Psoas muscle (tissue), 8 donors: ENCODE results near the gene INTS1. TPM values are rescaled to one million over a fixed set of nuclear protein-coding genes. Genes with fewer than 3 reads are reported as not detected.

ENCODE experiments used
- ATAC-seq, 4 donors: fragments of 200-7000 bp; cut with Tn5 transposase; one replicate each; pipeline ENCODE4 v1.9.1; 2020; ENCODE audit warnings: moderate library complexity in 3 of 4, mild to moderate bottlenecking in 2 of 4
- DNase-seq, 2 donors: peaks; one replicate each; pipeline ENCODE4 v3.0.0-alpha.2; 2020
- H3K27ac ChIP-seq: fragments of 200-600 bp; one replicate; pipeline ENCODE4 v1.8.0; 2022
- H3K27me3 ChIP-seq, 3 donors: fragments of 200-600 bp in 1 of 3; one replicate each; pipeline versions ENCODE4 v1.6.1 to v1.8.0; 2013 to 2022; ENCODE audit warnings: low read length in 2 of 3, mild to moderate bottlenecking in 2 of 3, moderate library complexity in 1 of 3; ENCODE audit not compliant: insufficient read depth in 3 of 3
- H3K36me3 ChIP-seq, 2 donors: fragments of 200-600 bp in 1 of 2; one replicate each; pipeline versions ENCODE4 v1.6.1 to v1.8.0; 2013 to 2022; ENCODE audit warnings: low read depth in 1 of 2, mild to moderate bottlenecking in 1 of 2, moderate library complexity in 1 of 2; ENCODE audit not compliant: insufficient read depth in 1 of 2
- H3K4me1 ChIP-seq: fragments of 200-600 bp; one replicate; pipeline ENCODE4 v1.8.0; 2022
- H3K4me3 ChIP-seq: fragments of 200-600 bp; one replicate; pipeline ENCODE4 v1.8.0; 2022; ENCODE audit warnings: mild to moderate bottlenecking
- H3K9me3 ChIP-seq: fragments of 200-600 bp; one replicate; pipeline ENCODE4 v1.8.0; 2022
- whole genome bisulfite sequencing, 3 donors: extraction: QIAGEN DNeasy Blood & Tissue Kit; methylation state at CpG; one replicate each; pipeline versions ENCODE4 v1.1.6 to v1.1.7; 2013; 5-methylcytosine and 5-hydroxymethylcytosine counted together
- intact Hi-C, 2 donors: fragments of 100-400 bp; cut with DNase I; formaldehyde crosslinking; loops; one replicate each; pipeline versions ENCODE4 v1.11.0 to v1.14.2; 2022
- polyA plus RNA-seq, 3 donors: library from polyadenylated mRNA; stranded (reverse); fragments of 200-250 nt; gene quantifications; one replicate each; pipeline ENCODE4 v1.2.3, GENCODE V29; 2013
- total RNA-seq, 4 donors: library from RNA; stranded (reverse); fragmentation: NEBNext Ultra II Directional in 2 of 4; extraction: Animal tissue kit (Norgen Biotek cat#: 25700) in 2 of 4; gene quantifications; one replicate each; pipeline versions ENCODE4 v1.2.1 to v1.2.4, GENCODE V29; 2021 to 2023
- TF ChIP-seq, protein P1 (sequence below): fragments of 200-600 bp; IDR thresholded peaks from one replicate; pipeline ENCODE4 v1.8.0; 2022; ENCODE audit warnings: antibody characterized with exemption
- donor health status: healthy with polysubstance abuse.
- donor health status: DM: no; HTN: no; CAD: no; lungs with moderate emphysema.
- donor health status: Bipolar disorder and iron deficiency.
- donor health status: healthy.
- donor health status: DM: yes; HTN: yes; CAD: no.
- donor health status: DM: no; HTN: no; CAD: no.
- donor health status: DM: no; HTN: no; CAD: no.
- donor health status: DM: yes; HTN: yes; CAD: no.

Gene INTS1
- total and polyA plus RNA-seq, 7 donors: 38.8 to 77.6 (median 64.0) TPM

DNA sequence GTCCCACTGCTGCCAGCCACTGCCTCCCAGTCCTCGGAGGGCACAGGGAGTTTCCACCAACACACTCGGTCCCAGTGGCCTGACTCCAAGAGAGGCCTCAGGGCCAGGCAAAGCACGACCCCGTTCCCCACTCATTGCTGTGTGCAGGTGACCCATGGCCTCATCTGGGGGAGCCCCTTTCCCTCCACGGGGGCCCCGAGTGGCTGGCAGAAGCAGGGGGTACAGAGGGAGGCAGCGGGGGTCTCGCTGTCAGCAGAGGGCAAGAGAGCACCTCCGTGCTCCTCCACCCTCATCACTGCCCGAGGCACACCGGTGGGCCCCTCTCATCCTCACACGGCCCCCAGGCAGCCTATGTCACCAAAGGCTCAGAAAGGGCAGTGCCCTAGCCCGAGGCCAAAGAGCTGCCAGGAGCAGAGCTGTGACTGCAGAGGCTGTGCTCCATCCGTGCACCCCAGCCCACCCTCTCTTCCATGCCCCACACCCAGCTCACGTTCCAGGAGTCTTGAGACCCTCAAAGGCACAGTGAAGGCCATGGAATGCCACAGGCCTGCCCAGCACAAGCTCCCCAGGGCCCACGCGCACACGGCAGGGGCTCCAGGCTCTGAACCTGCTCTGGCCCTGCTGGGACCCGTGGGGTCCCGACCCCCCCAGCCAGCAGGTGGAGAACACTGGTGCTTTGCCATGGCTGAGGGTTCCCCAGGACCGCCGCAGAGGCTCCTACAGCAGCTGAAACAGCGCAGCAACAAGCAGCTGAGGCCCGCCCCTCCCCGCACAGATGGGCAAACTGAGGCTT lies 70.9 kb downstream of the INTS1 start:
- TF ChIP-seq, protein P1, sequence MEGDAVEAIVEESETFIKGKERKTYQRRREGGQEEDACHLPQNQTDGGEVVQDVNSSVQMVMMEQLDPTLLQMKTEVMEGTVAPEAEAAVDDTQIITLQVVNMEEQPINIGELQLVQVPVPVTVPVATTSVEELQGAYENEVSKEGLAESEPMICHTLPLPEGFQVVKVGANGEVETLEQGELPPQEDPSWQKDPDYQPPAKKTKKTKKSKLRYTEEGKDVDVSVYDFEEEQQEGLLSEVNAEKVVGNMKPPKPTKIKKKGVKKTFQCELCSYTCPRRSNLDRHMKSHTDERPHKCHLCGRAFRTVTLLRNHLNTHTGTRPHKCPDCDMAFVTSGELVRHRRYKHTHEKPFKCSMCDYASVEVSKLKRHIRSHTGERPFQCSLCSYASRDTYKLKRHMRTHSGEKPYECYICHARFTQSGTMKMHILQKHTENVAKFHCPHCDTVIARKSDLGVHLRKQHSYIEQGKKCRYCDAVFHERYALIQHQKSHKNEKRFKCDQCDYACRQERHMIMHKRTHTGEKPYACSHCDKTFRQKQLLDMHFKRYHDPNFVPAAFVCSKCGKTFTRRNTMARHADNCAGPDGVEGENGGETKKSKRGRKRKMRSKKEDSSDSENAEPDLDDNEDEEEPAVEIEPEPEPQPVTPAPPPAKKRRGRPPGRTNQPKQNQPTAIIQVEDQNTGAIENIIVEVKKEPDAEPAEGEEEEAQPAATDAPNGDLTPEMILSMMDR: no peak
- H3K27me3 ChIP-seq: peaks cover 0 to 37% (median 5%) of the 10 kb centered on the region in 3 donors
- no peak overlapping the region for H3K4me3 ChIP-seq
- peaks cover 0 to 4% of the 10 kb centered on the region in 2 donors for H3K36me3 ChIP-seq
- H3K27ac ChIP-seq: no peak overlapping the region
- ATAC-seq: no peak
- WGBS, 3 donors: 68 to 77% (median 77%) methylated on average over 22 to 25 of the region's 25 CpGs
- intact Hi-C loops: loop anchor here in 1 of 2 donors (10.0 kb wide), 1 partner anchor 209 kb away; no protein-coding TSS in a partner anchor
- H3K4me1 ChIP-seq: no peaks in the 10 kb centered on the region
- DNase-seq: no peak
- H3K9me3 ChIP-seq: no peaks in the 10 kb centered on the region

DNA sequence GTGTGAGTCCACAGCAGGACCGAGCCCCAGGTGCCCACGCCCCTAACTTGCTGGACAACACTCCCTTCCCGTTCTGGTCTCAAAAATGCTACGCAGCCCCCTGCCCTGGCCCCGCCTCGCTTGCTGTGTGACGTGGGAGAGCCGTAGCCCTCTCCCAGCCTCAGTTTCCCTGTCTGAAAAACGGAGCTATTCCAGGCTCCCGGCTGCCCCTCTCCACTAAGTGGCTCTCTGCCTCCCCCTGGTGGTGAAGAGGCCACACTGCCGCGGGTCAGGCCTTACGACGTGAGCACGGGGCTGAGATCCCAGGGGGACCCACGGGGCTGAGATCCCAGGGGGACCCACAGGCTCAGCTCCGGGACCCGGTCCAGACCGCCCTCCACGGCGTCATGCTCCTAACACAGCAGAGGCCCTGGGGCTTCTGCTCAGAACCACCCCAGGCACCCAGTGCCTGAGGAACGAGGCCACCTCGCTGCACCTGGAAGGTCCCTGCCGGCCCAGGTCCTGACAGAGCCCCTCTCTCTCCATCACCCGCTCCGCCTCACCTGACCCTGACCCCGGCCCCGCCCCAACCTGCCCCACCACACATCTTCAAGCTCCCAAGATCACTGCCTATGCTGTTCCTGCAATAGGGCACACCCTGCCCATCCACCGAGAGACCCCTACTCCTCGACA lies 71.6 kb downstream of the INTS1 start:
- intact Hi-C loops: loop anchor here in 1 of 2 donors (10.0 kb wide), 1 partner anchor 208 kb away; no protein-coding TSS in a partner anchor
- no peaks in the 10 kb centered on the region for H3K9me3 ChIP-seq
- peaks cover 0 to 4% of the 10 kb centered on the region in 2 donors for H3K36me3 ChIP-seq
- TF ChIP-seq, protein P1: peak; percentile 98
- ATAC-seq: peak; percentile 66 to 84 (median 74)
- H3K27ac ChIP-seq: no peak overlapping the region
- no peak overlapping the region for H3K4me3 ChIP-seq
- no peaks in the 10 kb centered on the region for H3K4me1 ChIP-seq
- peaks cover 0 to 39% (median 5%) of the 10 kb centered on the region in 3 donors for H3K27me3 ChIP-seq
- WGBS, 3 donors: 17 to 23% (median 22%) methylated on average over 28 to 30 of the region's 30 CpGs
- peak; percentile 68 to 85 for DNase-seq

DNA sequence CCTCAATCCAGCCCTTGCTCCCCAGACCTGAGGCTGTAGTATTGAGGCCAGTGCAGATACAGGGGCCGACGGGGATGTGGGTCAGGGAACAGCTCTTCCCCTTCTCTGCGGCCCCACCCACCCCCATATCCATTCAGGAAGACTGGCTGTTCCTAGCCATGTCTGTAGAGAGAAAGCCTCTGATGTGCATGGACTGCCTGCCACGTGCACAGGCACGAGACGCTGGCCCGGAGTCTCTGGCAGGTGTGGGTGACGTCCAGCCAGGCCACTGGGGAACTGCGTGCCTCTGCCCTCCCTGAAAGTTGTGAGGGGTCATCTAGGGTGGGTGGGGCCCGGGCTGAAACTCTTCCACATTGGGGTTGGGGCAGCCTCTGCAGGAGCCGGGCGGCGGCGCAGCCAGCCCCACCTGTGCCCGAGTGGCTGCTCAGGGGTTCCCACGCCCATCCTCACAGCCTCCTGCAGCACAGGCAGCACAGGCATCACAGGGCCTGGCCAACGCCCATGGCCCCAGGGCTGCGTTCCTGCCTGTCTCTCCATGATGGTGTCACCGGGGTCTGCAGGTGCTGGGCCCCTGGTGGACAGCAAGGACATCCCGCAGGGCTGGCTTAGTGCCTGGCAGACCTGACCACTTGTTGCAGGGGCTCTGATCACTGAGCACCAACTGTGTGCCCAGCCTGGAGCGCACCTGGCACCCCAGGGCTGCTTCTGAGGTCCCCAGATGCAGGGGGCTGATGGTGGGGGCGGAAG lies 72.4 kb downstream of the INTS1 start:
- Histone ChIP-seq H3K36me3 (no peaks in the 10 kb centered on the region), H3K27me3 (peaks cover 0 to 43% (median 5%) of the 10 kb centered on the region in 3 donors), H3K4me3 (no peak overlapping the region), H3K27ac (no peak overlapping the region), H3K4me1 (no peaks in the 10 kb centered on the region), H3K9me3 (no peaks in the 10 kb centered on the region)
- peak in 1 of 4 donors; percentile 19 for ATAC-seq
- TF ChIP-seq, protein P1: no peak
- WGBS, 3 donors: 27 to 31% (median 28%) methylated on average over 15 to 22 of the region's 22 CpGs
- intact Hi-C loops: loop anchor here in 1 of 2 donors (10.0 kb wide), 1 partner anchor 207 kb away; no protein-coding TSS in a partner anchor
- no peak for DNase-seq

DNA sequence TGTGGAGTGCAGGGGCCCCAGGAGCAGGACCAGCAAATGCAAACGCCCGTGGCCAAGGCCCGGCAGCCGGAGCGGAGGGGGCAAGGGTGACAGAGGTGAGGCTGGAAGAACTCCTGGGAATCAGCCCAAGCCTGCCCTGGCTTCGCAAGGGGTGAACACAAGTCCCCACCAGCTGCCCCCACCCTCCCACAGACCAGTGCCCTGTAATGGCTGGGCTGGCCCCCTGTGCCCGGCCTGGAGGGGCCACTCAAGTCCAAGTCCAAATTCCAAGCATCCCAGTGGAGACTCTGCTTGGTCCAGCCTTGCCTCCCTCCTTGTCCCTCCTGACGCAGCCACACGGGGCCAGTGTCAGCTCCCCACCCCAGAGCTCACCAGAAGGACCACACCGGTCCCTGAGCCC lies 73.0 kb downstream of the INTS1 start:
- TF ChIP-seq, protein P1: no peak
- Histone ChIP-seq H3K4me1 (no peaks in the 10 kb centered on the region), H3K27ac (no peak overlapping the region), H3K4me3 (no peak overlapping the region), H3K36me3 (no peaks in the 10 kb centered on the region), H3K9me3 (no peaks in the 10 kb centered on the region), H3K27me3 (peaks cover 0 to 43% (median 5%) of the 10 kb centered on the region in 3 donors)
- WGBS, 3 donors: 33 to 39% (median 34%) methylated on average over 10 of the region's 10 CpGs
- no peak for DNase-seq
- intact Hi-C loops: loop anchor here in 1 of 2 donors (10.0 kb wide), 1 partner anchor 206 kb away; no protein-coding TSS in a partner anchor
- peak in 1 of 4 donors; percentile 5 for ATAC-seq
